Nephron progenitor cell (in vitro differentiated cells): Measurements from ENCODE around the gene C7orf33.

Source experiments
- DNase-seq: peaks from one replicate; pipeline ENCODE4 v3.0.0; 2021
- H3K27ac Mint-ChIP-seq: 2 replicates; pipeline ENCODE4 v1.8.0; 2021; ENCODE audit warnings: mild to moderate bottlenecking, moderate library complexity, mixed read lengths
- H3K27me3 Mint-ChIP-seq: 2 replicates; pipeline ENCODE4 v1.8.0; 2021; ENCODE audit warnings: mild to moderate bottlenecking, low read depth, mixed read lengths; ENCODE audit not compliant: poor library complexity
- H3K36me3 Mint-ChIP-seq: 2 replicates; pipeline ENCODE4 v1.8.0; 2021; ENCODE audit warnings: low read depth, mixed read lengths
- H3K4me1 Mint-ChIP-seq: 2 replicates; pipeline ENCODE4 v1.8.0; 2021; ENCODE audit warnings: mixed read lengths
- H3K4me3 Mint-ChIP-seq: 2 replicates; pipeline ENCODE4 v1.8.0; 2021; ENCODE audit warnings: mild to moderate bottlenecking, moderate library complexity, mixed read lengths
- H3K9me3 Mint-ChIP-seq: 2 replicates; pipeline ENCODE4 v1.8.0; 2021; ENCODE audit warnings: mild to moderate bottlenecking, moderate library complexity, mixed read lengths
- CTCF ChIP-seq: fragments of 200-600 bp; sonication (generic); IDR thresholded peaks from 2 replicates; pipeline ENCODE4 v1.5.0; 2021; ENCODE audit warnings: antibody characterized with exemption

The C7orf33 gene

GRCh38 chr7:148662646-148663045, 72.1 kb downstream of the C7orf33 start:
- peaks cover 28% of the 10 kb centered on the region for H3K4me1 Mint-ChIP-seq
- no peak for TF ChIP-seq CTCF
- no peak overlapping the region for H3K4me3 Mint-ChIP-seq
- H3K36me3 Mint-ChIP-seq, result no peaks in the 10 kb centered on the region
- no peak overlapping the region for H3K27ac Mint-ChIP-seq
- no peak for DNase-seq
- H3K27me3 Mint-ChIP-seq, result peaks cover 8% of the 10 kb centered on the region
- peaks cover 7% of the 10 kb centered on the region for H3K9me3 Mint-ChIP-seq

- no peak overlapping the region for H3K4me3 Mint-ChIP-seq
- no peak for DNase-seq
Observed at GRCh38 chr7:148664324-148664723, 73.8 kb downstream of the C7orf33 start.

GRCh38 chr7:148665221-148665620, 74.7 kb downstream of the C7orf33 start:
- Mint-ChIP-seq H3K4me3 (no peak overlapping the region), H3K4me1 (peaks cover 32% of the 10 kb centered on the region), H3K9me3 (peaks cover 9% of the 10 kb centered on the region), H3K36me3 (no peaks in the 10 kb centered on the region), H3K27ac (no peak overlapping the region), H3K27me3 (peaks cover 4% of the 10 kb centered on the region)
- no peak for DNase-seq
- no peak for TF ChIP-seq CTCF

More at GRCh38 chr7:148664324-148664723, 73.8 kb downstream of the C7orf33 start:
- H3K4me1 Mint-ChIP-seq, result peaks cover 30% of the 10 kb centered on the region
- peaks cover 4% of the 10 kb centered on the region for H3K27me3 Mint-ChIP-seq
- peaks cover 7% of the 10 kb centered on the region for H3K9me3 Mint-ChIP-seq
- TF ChIP-seq CTCF, result no peak
- H3K27ac Mint-ChIP-seq, result peak overlapping the region; percentile 60
- H3K36me3 Mint-ChIP-seq, result no peaks in the 10 kb centered on the region
